Stimulated activated CD4-positive, alpha-beta T cell treated with anti-CD3 and anti-CD28 coated beads, Interleukin-15, amount 100 ng/mL, for 48 hours (primary cell): ENCODE results near the gene THG1L.

Experiments used
- DNase-seq, 2 donors: peaks; one replicate each; pipeline ENCODE4 v3.0.0-alpha.2; 2020; ENCODE audit warnings: low read depth in 2 of 2

The THG1L gene

DNA sequence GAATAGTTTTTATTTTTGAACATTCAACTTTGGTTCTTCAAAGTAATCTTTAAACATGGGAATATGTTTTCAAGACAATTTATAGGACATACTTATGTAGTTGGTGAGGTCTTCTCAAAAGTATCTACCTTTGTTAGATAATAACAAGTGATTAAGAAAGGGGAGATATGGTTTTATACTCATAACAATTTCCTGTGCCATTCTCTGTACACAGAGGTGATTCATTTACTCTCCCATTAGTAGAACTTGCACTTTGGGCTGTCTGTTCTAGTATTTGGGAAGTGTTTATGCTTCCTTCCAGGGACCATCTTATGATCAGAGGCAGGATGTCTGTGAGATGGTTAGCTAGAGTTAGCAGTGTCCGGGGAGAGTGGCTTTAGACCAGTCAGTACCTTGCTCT, 27.5 kb downstream of the THG1L start:
- no peak for DNase-seq

DNA sequence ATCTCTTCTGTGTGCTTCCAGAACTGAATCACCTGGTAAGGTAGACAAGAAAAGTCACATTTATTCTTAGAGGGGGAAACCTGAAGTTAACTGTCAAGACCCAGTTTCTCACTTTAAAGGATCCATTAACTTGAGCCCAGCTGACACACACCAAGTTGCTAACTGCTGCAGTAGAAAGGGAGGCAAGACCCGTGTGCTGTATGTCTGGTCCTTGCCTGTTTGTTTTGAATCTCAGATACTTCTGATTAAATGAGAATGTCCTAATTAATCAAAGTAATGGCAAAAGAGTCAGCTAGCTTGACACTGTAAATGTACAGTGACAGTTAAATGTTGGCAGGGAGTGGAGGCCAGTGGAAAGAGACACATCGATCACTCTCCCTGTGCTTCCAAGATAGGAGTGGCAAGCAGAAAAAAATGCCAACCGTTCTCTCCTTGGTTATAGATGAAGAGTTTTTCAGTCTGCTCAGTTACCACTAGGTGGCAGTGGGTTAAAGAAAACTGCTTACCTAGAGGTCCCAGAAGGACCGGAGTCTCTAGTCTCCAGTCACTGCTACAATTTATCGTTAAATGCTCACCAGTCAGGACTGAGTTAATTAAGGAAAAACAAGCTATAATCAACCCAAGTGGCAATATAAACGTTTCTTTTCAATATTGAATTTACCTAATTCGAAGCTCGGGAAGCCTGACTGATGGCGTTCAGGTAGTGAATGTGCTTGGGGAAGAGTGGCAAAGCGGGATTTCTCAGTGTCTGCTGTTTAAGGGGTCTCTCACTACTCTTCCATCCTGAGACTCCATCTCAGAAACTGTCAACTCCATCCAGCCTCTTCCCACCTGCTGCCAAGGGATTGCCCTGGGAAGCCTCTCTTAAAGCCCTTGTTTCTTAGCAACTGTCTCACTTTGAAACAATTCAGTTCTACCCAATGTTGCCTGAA, 30.7 kb downstream of the THG1L start:
- no peak for DNase-seq

DNA sequence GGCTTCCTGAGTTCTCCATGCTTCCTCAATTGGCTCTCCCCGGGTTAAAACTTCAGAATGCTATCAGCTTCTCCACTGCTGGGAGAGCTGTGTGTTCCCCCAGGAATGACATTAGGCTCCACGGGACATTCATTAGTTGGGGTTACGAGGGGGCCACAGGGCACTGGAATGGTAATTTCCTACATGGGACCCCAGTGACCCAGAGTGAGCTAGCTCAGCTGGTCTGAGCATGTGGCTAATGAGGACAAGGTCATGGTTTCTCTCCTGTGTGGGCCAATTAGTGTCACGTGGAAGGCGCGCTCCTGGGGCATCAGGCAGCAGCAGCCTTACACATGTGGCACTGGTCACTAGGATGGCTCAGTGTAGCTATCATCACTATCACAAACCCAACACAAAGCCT, 33.3 kb downstream of the THG1L start:
- no peak for DNase-seq

DNA sequence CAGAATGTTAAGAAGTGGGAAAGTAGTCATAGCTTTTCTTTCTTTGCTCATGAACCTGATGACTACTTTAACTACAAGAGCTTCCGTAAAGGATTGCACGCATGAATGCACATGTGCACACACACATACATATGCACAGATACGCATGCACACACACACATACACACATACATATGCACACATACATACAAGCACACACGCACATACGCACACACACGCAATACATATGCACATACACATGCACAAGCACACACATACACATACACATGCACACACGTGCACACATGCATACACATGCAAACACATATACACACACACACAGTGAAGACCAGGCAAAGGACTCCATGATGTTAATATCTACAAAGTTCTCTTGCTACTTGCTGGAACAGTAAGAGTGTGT, 35.2 kb downstream of the THG1L start:
- no peak for DNase-seq

DNA sequence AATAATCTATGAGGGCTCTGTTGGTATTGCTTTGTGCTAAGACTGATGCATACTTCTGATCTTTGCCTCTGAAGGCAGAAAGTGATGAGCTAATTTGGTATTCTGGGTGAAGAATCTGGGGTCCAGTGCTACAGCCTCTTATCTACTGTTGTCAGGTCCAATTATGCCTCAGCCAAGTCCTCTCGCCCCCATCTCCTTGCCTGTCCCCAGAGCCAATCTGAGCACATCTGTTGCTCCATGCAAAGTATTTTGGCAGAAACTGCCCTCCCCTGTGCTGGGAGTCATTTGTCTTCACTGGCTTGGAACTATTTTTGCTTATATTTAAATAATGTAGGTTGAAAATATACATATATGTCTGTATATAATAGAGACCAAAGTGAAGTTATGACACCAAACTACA, 35.7 kb downstream of the THG1L start:
- DNase-seq = no peak

DNA sequence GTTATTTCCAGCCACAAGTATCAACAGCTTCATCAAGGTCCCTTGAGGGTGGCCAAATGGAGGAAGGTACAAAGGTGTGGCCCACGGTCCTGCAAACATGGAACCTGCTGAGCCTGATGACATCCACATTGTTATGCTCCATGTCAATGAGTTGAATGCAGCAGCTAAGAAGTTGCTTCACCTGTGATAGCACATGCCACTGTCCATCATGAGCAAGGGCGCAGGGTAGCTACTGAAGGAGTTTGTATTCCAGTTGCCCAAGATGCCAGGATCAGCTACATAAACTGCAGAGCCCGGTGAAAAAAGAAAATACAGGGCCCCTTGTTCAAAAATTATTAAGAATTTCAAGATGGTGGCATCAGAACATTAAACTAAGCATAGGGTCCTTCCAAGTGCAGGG, 36.5 kb downstream of the THG1L start:
- DNase-seq = no peak

DNA sequence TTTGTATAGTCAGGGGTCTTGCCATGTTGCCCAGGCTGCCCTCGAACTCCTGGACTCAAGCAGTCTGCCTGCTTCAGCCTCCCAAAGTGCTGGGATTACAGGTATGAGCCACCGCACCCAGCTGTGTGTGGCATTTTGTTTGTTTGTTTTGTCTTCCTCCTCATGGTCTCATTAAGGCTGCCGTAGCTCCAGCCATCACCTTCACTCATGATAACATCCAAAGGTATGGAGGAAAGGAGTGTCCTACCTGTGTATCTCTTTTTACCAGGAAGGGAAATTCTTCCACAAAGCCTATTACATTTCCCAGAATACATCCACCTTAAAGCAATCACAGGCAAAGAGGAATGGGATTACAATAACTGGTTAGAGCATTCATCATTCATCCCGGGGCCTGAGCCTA, 39.4 kb downstream of the THG1L start:
- DNase-seq = no peak

DNA sequence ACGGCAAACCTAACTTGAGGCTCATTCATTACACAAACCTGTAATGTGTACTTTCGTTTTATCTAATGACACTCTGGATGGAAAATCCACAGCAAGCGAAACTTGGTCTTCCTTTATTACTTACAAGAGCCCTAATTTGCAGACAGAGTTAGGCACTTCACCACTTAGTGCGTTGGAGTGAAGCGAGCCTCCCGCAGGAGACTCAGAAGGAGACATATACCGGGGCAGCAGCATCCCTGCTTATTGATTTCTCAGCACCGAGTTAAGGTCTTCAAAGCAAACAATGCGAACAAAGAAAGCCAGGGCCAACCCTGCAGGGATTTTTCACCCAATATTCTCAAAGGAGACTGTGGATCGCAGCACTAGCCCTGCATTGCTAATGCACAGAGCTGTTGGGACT, 40.9 kb downstream of the THG1L start:
- DNase-seq = no peak

DNA sequence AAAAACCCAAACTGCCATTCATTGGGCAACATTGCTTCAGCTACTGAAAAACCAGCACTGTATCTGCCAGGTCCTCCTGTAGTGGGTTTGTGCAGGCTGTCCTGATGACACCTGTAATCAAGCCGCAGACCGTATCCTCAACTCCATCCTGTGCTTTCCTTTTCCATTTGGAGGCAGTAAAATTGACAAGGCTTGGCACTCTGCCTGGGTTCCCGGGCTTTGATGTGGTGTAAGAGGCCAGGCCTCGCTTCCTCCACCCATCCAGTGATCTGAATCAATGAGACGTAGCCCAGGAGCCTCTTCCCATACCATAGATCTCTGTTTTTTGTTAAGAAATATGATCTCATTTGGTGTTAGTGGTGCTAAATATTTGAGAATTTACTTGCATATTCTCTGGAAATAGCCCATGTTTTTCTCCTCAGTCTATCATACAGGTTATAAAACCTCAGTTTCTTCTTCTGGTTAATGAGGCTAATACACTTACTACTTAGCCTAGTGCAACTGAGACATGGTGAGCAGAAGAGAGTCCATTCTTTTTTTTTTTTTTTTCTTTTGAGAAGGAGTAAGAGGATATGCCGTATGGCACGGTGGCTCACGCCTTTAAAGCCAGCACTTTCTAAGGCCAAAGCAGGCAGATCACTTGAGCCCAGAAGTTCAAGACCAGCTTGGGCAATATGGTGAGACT, 47.0 kb downstream of the THG1L start:
- DNase-seq = no peak

DNA sequence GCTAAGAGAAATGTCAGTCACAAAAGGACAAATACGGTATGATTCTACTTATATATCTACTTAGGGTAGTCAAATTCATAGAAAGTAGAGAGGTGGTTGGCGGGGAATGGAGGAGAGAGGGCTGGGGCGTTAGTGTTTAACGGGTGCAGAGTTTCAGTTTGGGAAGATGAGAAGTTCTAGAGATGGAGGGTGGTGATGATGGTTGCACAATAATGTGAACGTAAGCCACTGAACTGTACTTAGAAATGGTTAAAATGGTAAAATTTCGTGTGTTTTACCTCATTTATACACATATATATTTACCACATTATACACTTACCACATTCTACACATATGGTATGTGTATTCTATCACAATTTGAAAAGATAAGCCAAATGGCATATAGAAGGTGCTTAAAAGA, 48.0 kb downstream of the THG1L start:
- no peak for DNase-seq

DNA sequence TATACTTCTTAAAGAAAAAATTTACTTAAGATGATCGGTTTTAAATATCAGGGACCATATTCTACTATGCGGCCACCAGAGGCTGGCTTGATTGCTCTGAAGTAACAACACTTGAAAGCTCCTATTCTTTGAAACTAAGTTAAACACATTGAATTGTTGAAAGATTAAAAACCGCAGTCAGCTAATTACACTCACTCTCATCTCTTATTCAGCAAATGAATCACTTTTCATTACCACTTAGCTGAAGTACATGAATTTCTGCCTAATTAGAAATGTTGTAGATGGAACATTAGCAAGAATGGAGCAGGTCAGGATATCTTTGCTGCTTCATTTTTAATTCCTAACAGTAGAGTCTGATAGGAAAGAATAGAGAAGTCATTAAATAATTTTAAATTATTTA, 54.6 kb downstream of the THG1L start:
- no peak for DNase-seq
